B cell (primary cell): ENCODE results near the gene VPS26B. TPM values are rescaled to one million over a fixed set of nuclear protein-coding genes. Genes with fewer than 3 reads are reported as not detected.

ENCODE experiments used
- ATAC-seq: fragments of 200-7000 bp; cut with Tn5 transposase; one replicate; pipeline ENCODE4 v1.10.0; 2021; ENCODE audit warnings: low read depth, mild to moderate bottlenecking, moderate number of reproducible peaks, moderate library complexity
- CTCF ChIA-PET: fragments of 350-600 bp; sonication (Branson Sonifier 250); formaldehyde crosslinking; loops from one replicate; lab custom pipeline; 2021; ENCODE audit warnings: antibody characterized with exemption, inconsistent platforms; lab: Charles Lee
- POLR2A ChIA-PET: fragments of 350-600 bp; sonication (Branson Sonifier 250); formaldehyde crosslinking; loops from one replicate; lab custom pipeline; 2021; ENCODE audit warnings: antibody characterized with exemption; lab: Charles Lee
- DNase-seq: peaks from one replicate; pipeline ENCODE4 v3.0.0; 2013
- H2AFZ ChIP-seq: 2 replicates; pipeline ENCODE4 v1.6.1; 2012; ENCODE audit warnings: mild to moderate bottlenecking, low read depth, low read length; ENCODE audit not compliant: insufficient read depth, poor library complexity, severe bottlenecking
- H3K27ac ChIP-seq, 2 donors: 1 replicate in 1 of 2; 2 replicates in 1 of 2; pipeline ENCODE4 v1.5.1; 2012 to 2013; ENCODE audit warnings: low read length in 2 of 2, mild to moderate bottlenecking in 2 of 2, moderate library complexity in 1 of 2
- H3K27me3 ChIP-seq, 4 experiments: fragments of 200-600 bp in 1 of 4; sonication (generic) in 1 of 4; replicated peaks in 1 of 4; 1 replicate in 2 of 4; 2 replicates in 2 of 4; pipeline versions ENCODE4 v1.6.1 to v1.7.0; 2013 to 2016; ENCODE audit warnings: low read length in 3 of 4, mild to moderate bottlenecking in 2 of 4, mixed read lengths in 1 of 4, moderate library complexity in 1 of 4; ENCODE audit not compliant: insufficient read depth in 4 of 4, control insufficient read depth in 3 of 4; ENCODE audit errors: control extremely low read depth in 1 of 4
- H3K36me3 ChIP-seq, 2 experiments: replicated peaks in 1 of 2; 1 replicate in 1 of 2; 2 replicates in 1 of 2; pipeline versions ENCODE4 v1.6.1 to v1.7.1; 2013; ENCODE audit warnings: low read length in 1 of 2; ENCODE audit not compliant: insufficient read depth in 2 of 2, control insufficient read depth in 1 of 2; ENCODE audit errors: control extremely low read depth in 1 of 2, extremely low read depth in 1 of 2
- H3K4me1 ChIP-seq, 2 donors: fragments of 200-600 bp in 1 of 2; sonication (generic) in 1 of 2; 1 replicate in 1 of 2; 2 replicates in 1 of 2; pipeline versions ENCODE4 v1.5.1 to v1.6.1; 2013 to 2017; ENCODE audit warnings: low read length in 2 of 2; ENCODE audit not compliant: control insufficient read depth in 2 of 2, insufficient read depth in 2 of 2
- H3K4me2 ChIP-seq: replicated peaks from 2 replicates; pipeline ENCODE3; 2012; ENCODE audit warnings: mild to moderate bottlenecking, low read depth, low read length; ENCODE audit not compliant: poor library complexity, severe bottlenecking
- H3K4me3 ChIP-seq, 5 experiments: fragments of 200-600 bp in 1 of 5; sonication (generic) in 1 of 5; 1 replicate in 3 of 5; 2 replicates in 2 of 5; pipeline versions ENCODE4 v1.5.1 to v1.7.0; 2011 to 2016; ENCODE audit warnings: low read length in 4 of 5, mild to moderate bottlenecking in 4 of 5, low read depth in 2 of 5, control low read depth in 1 of 5, moderate library complexity in 1 of 5; ENCODE audit not compliant: insufficient read depth in 1 of 5; ENCODE audit errors: control extremely low read depth in 1 of 5, extremely low read depth in 1 of 5
- H3K79me2 ChIP-seq: fragments of 200-600 bp; sonication (generic); one replicate; pipeline ENCODE4 v1.6.0; 2016; ENCODE audit warnings: low read length; ENCODE audit not compliant: control insufficient read depth, insufficient read depth
- H3K9ac ChIP-seq: fragments of 200-600 bp; sonication (generic); 2 replicates; pipeline ENCODE4 v1.6.1; 2017; ENCODE audit warnings: mild to moderate bottlenecking, low read length, moderate library complexity
- H3K9me3 ChIP-seq, 3 donors: one replicate each; pipeline versions ENCODE4 v1.6.1 to v1.7.1; 2013; ENCODE audit warnings: low read length in 2 of 3; ENCODE audit not compliant: control insufficient read depth in 2 of 3, insufficient read depth in 1 of 3; ENCODE audit errors: control extremely low read depth in 1 of 3
- H4K20me1 ChIP-seq: 2 replicates; pipeline ENCODE4 v1.6.0; 2012; ENCODE audit warnings: mild to moderate bottlenecking, low read length; ENCODE audit not compliant: insufficient read depth, control insufficient read depth, poor library complexity, severe bottlenecking
- H3K27ac Mint-ChIP-seq: one replicate; pipeline ENCODE4 v1.8.0; 2021; ENCODE audit warnings: mixed read lengths
- H3K27me3 Mint-ChIP-seq: one replicate; pipeline ENCODE4 v1.8.0; 2021; ENCODE audit warnings: mixed read lengths
- H3K4me1 Mint-ChIP-seq: one replicate; pipeline ENCODE4 v1.8.0; 2021; ENCODE audit warnings: mixed read lengths
- H3K4me3 Mint-ChIP-seq: one replicate; pipeline ENCODE4 v1.8.0; 2021; ENCODE audit warnings: mixed read lengths
- H3K9me3 Mint-ChIP-seq: one replicate; pipeline ENCODE4 v1.8.0; 2022; ENCODE audit warnings: mixed read lengths; ENCODE audit not compliant: insufficient read depth
- EZH2 ChIP-seq: IDR thresholded peaks from 2 replicates; pipeline ENCODE4 v1.6.1; 2012; ENCODE audit warnings: borderline replicate concordance, low read depth, mild to moderate bottlenecking, moderate library complexity, low read length; ENCODE audit not compliant: insufficient read depth, poor library complexity, severe bottlenecking
- WGBS: methylation state at CpG from one replicate; pipeline ENCODE4 v1.1.5; 2013; ENCODE audit warnings: missing lambda C conversion rate; ENCODE audit not compliant: insufficient coverage; 5-methylcytosine and 5-hydroxymethylcytosine counted together
- intact Hi-C: fragments of 100-400 bp; cut with micrococcal nuclease; formaldehyde crosslinking; loops from one replicate; pipeline ENCODE4 v1.10.0; 2022
- polyA plus RNA-seq: library from polyadenylated mRNA; depleted of rRNA; stranded (reverse); fragments of >200 nt; gene quantifications from 2 replicates; pipeline ENCODE4 v1.2.3, GENCODE V29; 2012
- total RNA-seq, 2 donors: library from RNA; stranded (reverse); fragments of 120-200 nt in 1 of 2; gene quantifications; 1 replicate in 1 of 2; 2 replicates in 1 of 2; pipeline versions ENCODE4 v1.2.3 to v1.2.4, GENCODE V29; 2013 to 2022
- TF ChIP-seq, protein P1 (sequence below): fragments of 200-600 bp; IDR thresholded peaks from one replicate; pipeline ENCODE4 v1.8.0; 2022; ENCODE audit warnings: antibody characterized with exemption, mild to moderate bottlenecking

VPS26B gene
- total and polyA plus RNA-seq, 2 donors (not counting 1 experiment from before 2014, with no cell fraction given): 14.7 to 38.5 TPM

- H3K4me1 Mint-ChIP-seq: peaks cover 1% of the 10 kb centered on the region
- H3K36me3 ChIP-seq: no peaks in the 10 kb centered on the region
- peaks cover 0 to 3% (median 0%) of the 10 kb centered on the region in 4 experiments for H3K27me3 ChIP-seq
- H3K79me2 ChIP-seq: peaks cover 4% of the 10 kb centered on the region
- peaks cover under 1 to 2% of the 10 kb centered on the region in 2 donors for H3K4me1 ChIP-seq
- H3K4me2 ChIP-seq: no peak overlapping the region
- DNase-seq (no peak), ATAC-seq (no peak)
- H3K4me3 Mint-ChIP-seq: no peak overlapping the region
- peaks cover 14% of the 10 kb centered on the region for H4K20me1 ChIP-seq
- 97% methylated on average over 11 of the region's 11 CpGs for WGBS
- H3K9ac ChIP-seq: no peak overlapping the region
- no peak for TF ChIP-seq EZH2
- TF ChIP-seq, protein P1, sequence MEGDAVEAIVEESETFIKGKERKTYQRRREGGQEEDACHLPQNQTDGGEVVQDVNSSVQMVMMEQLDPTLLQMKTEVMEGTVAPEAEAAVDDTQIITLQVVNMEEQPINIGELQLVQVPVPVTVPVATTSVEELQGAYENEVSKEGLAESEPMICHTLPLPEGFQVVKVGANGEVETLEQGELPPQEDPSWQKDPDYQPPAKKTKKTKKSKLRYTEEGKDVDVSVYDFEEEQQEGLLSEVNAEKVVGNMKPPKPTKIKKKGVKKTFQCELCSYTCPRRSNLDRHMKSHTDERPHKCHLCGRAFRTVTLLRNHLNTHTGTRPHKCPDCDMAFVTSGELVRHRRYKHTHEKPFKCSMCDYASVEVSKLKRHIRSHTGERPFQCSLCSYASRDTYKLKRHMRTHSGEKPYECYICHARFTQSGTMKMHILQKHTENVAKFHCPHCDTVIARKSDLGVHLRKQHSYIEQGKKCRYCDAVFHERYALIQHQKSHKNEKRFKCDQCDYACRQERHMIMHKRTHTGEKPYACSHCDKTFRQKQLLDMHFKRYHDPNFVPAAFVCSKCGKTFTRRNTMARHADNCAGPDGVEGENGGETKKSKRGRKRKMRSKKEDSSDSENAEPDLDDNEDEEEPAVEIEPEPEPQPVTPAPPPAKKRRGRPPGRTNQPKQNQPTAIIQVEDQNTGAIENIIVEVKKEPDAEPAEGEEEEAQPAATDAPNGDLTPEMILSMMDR: no peak
- no peak overlapping the region for H3K4me3 ChIP-seq
- ChIA-PET CTCF (interaction anchor here (0.6 to 1.2 kb wide), 2 partner anchors 16 to 30 kb away, joined by 3 to 5 read pairs; partner anchors contain the start of genes ACAD8 and THYN1), POLR2A (no interaction called here)
- H3K27ac ChIP-seq: no peak overlapping the region
- no peaks in the 10 kb centered on the region for H3K9me3 ChIP-seq
- no peak overlapping the region for H3K27ac Mint-ChIP-seq
- no peak overlapping the region for H2AFZ ChIP-seq
- H3K9me3 Mint-ChIP-seq: no peaks in the 10 kb centered on the region
- H3K27me3 Mint-ChIP-seq: no peaks in the 10 kb centered on the region
- intact Hi-C loops: no loop called here
These were observed 13.1 kb downstream of the VPS26B start for GRCh38 chr11:134237557-134237922.

DNA sequence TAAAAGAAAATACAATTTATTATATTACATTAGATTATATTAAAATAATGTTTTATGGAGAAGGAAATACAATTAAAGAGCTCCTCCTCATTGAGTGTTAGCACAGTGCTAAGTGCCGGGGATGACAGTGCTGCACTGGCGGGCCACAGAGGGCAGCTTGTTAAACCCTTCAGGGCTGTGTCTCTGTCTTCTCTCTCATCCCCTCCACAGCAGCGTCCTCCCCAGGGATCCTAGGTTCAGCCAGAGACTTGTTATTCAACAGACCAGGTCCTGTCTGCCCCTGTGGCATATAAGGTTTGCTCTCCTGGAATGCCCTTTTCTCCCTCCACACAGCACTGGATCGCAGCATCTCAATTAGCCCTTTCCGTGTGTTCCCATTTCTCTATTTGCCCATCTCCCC lies 14.5 kb downstream of the VPS26B start:
- ATAC-seq: no peak
- H3K4me1 Mint-ChIP-seq: no peaks in the 10 kb centered on the region
- no peaks in the 10 kb centered on the region for H3K9me3 Mint-ChIP-seq
- no peak overlapping the region for H3K27ac Mint-ChIP-seq
- intact Hi-C loops: no loop called here
- Histone ChIP-seq H3K9me3 (no peaks in the 10 kb centered on the region), H3K4me3 (no peak overlapping the region), H3K4me1 (no peaks in the 10 kb centered on the region), H3K27ac (no peak overlapping the region), H3K4me2 (no peak overlapping the region), H3K36me3 (no peaks in the 10 kb centered on the region), H3K27me3 (no peaks in the 10 kb centered on the region), H4K20me1 (peaks cover under 1% of the 10 kb centered on the region), H3K79me2 (no peaks in the 10 kb centered on the region), H3K9ac (no peak overlapping the region), H2AFZ (no peak overlapping the region)
- no peaks in the 10 kb centered on the region for H3K27me3 Mint-ChIP-seq
- DNase-seq: no peak
- ChIA-PET POLR2A (no interaction called here), CTCF (interaction anchor here (0.8 to 8.1 kb wide), 3 partner anchors 15 to 44 kb away, joined by 3 to 131 read pairs (median 3); partner anchors contain the start of gene VPS26B)
- H3K4me3 Mint-ChIP-seq: no peak overlapping the region
- WGBS: 96% methylated on average over 5 of the region's 5 CpGs
- TF ChIP-seq, protein P1: no peak
- TF ChIP-seq EZH2: no peak
